SH-SY5Y (cell line): Measurements from ENCODE around the gene CEP104.

ENCODE experiments used
- GATA2 ChIP-seq: IDR thresholded peaks from 2 replicates; pipeline ENCODE4 v1.6.1; 2011; ENCODE audit warnings: mild to moderate bottlenecking, low read depth, low read length
- GATA3 ChIP-seq: IDR thresholded peaks from 2 replicates; pipeline ENCODE4 v1.6.1; 2011; ENCODE audit warnings: low read depth, mild to moderate bottlenecking, low read length, moderate library complexity

CEP104 gene

DNA sequence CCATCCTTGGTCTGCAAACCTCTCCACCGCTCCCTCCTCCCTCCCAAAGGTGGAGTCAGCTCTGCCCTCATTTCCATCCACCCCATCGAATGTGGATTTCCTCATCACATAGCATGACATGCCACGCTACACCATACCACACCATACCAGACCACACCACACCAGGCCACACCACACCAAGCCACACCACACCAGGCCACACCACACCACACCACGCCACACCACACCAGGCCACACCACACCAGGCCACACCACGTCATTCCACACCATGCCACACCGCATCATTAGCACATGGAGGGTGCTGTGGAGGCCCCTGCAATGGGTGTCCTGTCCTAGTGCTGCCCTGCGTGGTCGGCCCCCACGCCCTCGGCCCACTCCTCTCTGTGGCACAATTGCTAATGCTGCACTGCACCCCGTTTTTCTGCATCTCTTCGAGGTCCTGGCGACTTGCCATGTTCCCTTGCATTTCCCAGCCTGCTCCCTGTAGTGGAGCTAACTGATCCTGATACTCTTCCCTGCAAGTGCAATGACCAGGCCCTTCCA, 11.5 kb upstream of the CEP104 start:
- TF ChIP-seq GATA3 (no peak), GATA2 (no peak)

DNA sequence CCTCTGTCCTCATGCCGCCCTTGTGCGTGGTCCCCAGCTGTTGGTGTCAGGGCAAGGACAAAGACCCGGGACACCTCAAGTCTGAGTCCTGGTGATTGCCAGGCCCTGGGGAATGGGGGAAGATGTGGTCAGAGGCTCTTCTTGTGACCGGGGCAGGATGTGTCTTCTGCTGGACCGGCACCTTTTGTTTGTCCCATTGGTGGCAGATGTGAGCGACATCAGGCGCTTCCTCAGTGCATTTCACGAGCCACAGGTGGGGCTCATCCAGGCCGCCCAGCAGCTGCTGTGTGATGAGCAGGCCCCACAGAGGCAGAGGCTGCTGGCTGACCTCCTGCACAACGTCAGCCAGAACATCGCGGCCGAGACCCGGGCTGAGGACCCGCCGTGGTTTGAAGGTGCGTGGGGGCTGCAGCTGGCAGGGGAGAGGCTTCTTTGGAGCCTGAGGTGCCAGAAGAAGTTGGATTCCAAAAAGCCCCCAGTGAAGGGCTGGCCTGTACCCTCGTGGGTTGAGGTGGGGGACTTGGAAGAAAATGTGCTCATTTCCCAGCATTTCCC, 8.7 kb upstream of the CEP104 start:
- TF ChIP-seq GATA3 (no peak), GATA2 (no peak)

DNA sequence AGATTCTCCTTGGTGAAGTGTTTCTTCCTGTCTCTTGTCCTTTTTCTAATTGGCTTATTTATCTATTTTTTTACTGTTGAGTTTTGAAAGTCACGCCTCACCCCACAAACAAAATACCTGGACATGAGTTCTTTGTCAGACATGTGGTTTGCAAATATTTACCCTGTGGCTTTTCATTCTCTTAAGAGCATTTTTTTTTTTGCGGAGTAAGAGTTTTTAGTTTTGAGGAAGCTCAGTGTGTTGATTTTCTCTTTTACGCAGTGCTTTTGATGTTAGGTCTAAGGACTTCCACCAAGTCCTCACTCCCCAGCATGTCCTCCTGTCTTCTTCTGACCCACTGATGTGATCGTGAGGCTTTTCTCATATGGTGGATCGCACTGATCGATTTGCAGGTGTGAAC, 7.9 kb upstream of the CEP104 start:
- no peak for TF ChIP-seq GATA3
- TF ChIP-seq GATA2, result no peak

DNA sequence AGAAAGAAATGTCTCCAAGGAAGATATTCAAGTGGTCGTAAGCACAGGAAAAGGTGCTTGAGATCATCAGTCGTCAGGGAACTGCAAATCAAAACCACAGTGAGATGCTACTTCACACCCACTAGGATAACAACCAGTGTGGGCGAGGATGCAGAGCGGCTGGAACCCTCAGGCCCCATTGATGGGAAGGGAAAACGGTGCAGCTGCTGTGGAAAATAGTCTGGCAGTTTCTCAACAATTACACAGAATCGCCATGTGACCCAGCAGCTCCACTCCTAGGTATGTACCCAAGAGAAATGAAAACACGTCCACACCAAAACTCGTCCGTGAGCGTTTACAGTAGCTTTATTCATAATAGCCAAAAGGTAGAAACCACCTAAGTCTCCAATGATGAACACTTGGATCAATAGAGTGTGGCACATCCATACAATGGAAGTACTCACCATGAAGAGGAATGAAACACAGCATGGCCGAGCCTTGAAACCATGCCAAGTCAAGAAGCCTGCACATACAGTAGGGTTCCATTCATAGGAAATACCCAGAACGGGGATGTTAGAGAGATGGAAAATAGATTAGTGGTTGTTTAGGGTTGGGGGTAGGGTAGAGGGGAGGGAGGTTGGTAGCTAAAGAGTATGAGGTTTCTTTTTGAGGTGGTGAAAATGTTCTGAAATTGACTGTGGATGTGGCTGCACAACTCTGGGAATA, 6.4 kb upstream of the CEP104 start:
- TF ChIP-seq GATA2 (no peak), GATA3 (no peak)

DNA sequence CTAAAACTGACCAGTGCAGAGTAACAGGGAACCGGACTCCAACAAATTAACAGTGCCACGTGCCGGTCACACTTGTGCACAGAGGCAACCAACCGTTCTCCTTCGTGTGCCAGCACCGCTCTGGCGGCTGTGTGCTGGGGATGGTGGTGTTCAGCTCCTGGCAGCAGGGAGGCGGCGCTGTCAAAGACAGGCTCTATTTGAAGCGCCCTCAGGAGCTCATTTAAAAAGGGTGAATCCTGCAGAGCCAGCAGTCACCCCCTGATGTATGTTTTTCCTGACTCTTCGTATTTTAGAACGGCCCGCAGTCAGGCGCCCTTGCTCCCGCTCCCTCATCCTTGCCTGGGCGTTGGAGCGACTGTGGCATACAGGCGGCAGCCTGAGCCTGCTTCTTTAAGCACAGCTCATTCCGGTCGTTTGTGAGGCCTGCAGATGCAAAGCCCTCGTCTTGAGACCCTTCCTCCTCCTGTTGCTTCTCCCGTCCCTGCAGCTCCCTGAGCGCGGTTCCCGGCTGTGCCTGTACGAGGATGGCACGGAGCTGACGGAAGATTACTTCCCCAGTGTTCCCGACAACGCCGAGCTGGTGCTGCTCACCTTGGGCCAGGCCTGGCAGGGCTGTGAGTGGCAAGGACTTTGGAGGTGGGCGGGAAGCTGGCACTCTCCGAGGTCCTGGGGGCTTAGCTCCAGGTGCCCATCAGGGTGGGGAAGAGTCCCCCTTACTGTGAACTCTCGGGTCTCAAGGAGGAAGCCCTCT, 1.4 kb upstream of the CEP104 start:
- TF ChIP-seq GATA2 (no peak), GATA3 (no peak)

DNA sequence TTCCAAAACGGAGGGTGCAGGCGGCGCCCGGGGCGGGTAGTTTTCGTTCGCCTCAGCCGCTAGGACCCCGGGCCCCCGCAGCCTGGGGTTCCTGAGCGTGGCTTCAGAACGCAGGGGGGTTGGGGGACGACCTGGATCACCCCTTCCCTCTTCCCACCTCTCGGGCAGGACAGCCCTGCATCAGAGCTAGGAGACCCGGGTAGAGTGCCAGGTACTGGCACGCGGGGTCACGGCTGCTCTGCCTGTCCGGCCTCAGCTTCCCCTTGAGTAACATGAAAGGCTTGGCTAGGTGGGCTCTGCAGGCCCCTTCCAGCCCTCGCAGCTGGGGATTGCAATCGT, 749 bp upstream of the CEP104 start:
- TF ChIP-seq GATA3 (no peak), GATA2 (no peak)

DNA sequence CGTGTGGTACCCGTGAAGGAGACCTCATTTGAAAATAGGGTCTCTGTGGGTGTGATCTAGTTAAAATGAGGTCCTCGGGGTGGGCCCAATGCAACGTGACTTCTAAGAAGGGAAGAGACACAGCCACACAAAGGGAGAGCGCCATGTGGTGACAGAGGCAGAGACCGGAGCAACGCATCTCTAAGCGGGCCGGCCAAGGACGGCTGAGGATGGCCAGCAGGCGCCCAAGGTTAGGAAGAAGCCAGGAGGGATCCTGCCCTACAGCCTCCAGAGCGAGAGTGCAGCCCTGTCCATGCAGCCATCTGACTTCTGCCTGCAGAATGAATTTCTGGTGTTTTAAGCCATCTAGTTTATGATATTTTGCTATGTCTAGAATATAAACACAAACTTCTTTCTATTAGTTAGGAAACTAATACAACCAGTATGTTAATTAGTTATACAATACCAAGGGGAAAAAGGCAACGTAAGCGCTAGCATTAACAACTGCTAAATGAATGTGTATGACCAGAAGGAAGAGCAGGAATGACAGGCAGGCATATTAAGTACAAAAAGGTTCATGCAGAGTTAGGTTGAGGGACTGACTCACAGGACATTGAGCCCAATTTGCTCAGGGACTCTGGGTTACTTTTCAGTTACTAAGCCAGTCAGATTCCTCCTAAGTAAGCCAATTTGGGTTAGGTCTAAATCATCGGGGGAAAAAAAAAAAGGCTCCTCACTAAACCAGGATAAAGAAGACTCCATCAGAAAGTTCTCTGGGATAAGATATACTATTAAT, 4.1 kb downstream of the CEP104 start:
- TF ChIP-seq GATA2 (no peak), GATA3 (no peak)

DNA sequence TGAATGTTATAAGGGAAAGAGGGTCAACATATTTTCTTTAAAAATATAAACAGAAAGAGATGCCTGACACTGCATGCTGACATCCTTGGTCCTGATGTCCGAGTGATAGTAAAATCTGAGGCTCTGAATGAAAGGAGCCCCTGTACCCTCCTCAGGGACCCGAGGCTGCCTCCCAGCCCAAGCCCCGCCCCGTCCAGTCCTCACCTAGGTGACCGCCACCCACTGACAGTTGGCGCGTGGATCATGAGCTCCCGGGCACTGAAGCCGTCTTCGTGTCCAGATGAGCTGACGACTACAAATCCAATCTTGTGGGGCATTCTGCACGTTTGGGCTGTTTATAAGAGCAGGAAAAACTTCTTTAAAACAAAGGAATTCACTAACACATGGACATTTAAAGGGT, 4.9 kb downstream of the CEP104 start:
- TF ChIP-seq GATA2 (no peak), GATA3 (no peak)

DNA sequence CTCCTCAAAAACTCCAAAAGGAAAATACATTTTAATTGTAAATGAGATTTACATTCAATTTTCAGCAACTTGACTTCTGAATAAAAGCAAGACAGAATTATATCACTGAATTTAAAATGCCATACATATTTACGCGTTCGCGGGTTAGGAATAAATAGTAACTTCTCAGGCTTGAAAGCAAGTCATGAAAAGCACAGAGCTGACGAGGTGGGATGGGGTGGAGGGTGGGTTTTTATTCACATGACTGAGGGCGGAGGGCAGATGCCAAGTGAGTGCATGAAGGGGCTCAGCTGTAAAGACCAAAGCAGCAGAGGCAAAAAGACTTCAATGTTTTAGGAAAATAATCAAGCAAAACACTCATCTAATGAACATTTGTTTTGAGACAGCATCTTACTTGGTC, 5.7 kb downstream of the CEP104 start:
- TF ChIP-seq GATA3 (no peak), GATA2 (no peak)

DNA sequence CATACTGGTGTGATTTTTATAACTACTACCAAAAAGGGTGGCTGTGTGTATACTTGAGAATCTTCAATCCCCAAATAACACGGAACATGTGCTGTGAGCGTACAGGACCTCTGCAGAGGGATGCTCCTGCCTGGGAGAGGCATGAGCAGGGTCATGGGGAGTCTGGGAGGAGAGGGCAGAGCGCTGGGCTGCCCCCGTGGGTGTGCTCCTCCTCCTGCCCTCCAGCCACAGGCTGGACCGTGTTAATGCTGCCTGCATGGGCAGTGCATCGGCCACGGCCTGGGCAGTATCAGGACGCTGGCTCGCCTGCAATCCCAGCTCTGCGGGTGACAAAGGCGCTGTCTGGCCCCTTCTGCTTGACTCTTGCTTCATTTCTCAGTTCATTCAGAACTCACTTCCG, 6.2 kb downstream of the CEP104 start:
- no peak for TF ChIP-seq GATA3
- no peak for TF ChIP-seq GATA2

DNA sequence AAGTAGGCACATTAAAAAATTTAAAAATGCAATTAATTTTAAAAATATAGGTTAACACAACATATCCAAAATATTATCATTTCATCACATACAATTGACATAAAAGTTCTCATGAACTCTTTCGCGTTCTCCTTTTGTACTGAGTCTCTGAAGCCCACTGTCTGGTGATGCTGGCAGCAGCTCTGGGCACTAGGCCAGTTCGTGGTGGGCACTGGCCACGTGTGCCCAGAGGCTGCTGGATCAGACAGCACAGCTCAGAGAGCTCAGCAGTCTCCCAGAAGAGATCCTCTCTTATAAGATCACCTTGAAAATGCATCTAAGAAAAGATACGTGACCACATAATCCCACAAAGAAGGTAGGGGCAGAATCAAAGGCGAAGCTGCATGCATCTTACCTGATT, 9.9 kb downstream of the CEP104 start:
- TF ChIP-seq GATA3, result no peak
- TF ChIP-seq GATA2, result no peak

DNA sequence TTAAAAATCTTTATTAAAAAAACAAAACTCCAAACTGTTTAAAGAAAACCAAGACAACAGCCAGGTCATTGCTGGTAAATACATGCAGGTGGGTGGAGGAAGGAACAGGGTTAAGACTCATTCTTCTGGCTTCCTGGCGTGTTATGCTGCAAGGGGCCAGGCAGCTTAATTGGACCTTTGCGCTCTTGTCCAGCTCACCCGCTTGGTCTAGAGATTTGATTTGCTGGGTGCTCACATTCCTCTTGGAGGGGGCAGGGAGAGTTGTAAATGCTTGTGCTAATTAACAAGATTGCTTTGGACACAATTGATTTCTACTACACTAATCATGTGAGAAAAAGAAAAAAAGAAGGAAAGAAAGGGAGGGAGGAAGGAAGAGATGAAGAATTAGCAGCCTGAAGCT, 10.5 kb downstream of the CEP104 start:
- TF ChIP-seq GATA2 (no peak), GATA3 (no peak)

DNA sequence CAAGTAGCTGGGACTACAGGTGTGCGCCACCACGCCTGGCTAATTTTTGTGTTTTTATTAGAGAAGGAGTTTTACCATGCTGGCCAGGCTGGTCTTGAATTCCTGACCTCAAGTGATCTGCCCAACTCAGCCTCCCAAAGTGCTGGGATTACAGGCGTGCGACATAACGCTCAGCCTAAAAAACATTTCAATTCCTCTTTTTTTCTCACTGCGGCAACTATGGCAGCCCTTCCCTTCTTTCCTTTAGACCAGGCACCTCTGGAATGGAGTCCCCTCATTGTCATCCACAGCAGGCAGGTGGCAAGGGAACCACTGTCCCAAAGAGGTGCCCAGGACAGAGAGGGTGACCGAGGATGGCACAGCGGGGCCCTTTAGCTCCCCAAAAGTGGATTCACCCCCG, 14.1 kb downstream of the CEP104 start:
- TF ChIP-seq GATA2 (no peak), GATA3 (no peak)

DNA sequence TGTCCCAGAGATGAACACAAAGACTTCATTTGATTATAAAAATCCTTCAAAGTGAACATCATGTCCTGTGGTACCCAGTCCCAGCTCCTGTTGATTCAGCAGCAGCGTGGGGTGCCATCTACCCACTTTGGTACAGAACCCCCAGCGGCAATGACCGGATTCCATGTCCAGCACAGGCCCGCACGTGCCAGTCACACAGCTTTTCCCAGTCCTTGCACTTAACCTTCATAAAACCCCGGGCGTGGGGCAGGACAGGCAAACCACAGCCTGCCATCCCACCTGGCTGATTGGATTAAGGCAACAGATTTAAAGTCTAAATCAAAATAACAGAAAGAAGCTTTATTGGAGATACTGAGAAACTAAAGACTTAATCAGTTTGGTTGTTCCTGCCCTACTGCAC, 15.5 kb downstream of the CEP104 start:
- TF ChIP-seq GATA3, result no peak
- TF ChIP-seq GATA2, result no peak
